Stimulated activated naive CD8-positive, alpha-beta T cell treated with anti-CD3 and anti-CD28 coated beads, Interleukin-15, Interleukin-2, amounts not matched to agents 100 U/mL and 50 U/mL, for 24 hours (primary cell): ENCODE results near the gene NPNT.

ENCODE experiments used
- ATAC-seq: fragments of 150-1000 bp; cut with Tn5 transposase; one replicate; pipeline ENCODE4 v1.10.0; 2021
- DNase-seq: peaks from one replicate; pipeline ENCODE4 v3.0.0; 2021

The NPNT gene

GRCh38 chr4:105970371-105970770 lies 75.1 kb downstream of the NPNT start:
- ATAC-seq: no peak
- no peak for DNase-seq

- no peak for ATAC-seq
- DNase-seq: no peak
Observed at GRCh38 chr4:105971036-105971435, 75.8 kb downstream of the NPNT start.

- DNase-seq (no peak), ATAC-seq (no peak)
Observed at GRCh38 chr4:105972946-105973621, 77.8 kb downstream of the NPNT start.

- DNase-seq (no peak), ATAC-seq (no peak)
Observed at GRCh38 chr4:105976915-105977314, 81.6 kb downstream of the NPNT start.

DNA sequence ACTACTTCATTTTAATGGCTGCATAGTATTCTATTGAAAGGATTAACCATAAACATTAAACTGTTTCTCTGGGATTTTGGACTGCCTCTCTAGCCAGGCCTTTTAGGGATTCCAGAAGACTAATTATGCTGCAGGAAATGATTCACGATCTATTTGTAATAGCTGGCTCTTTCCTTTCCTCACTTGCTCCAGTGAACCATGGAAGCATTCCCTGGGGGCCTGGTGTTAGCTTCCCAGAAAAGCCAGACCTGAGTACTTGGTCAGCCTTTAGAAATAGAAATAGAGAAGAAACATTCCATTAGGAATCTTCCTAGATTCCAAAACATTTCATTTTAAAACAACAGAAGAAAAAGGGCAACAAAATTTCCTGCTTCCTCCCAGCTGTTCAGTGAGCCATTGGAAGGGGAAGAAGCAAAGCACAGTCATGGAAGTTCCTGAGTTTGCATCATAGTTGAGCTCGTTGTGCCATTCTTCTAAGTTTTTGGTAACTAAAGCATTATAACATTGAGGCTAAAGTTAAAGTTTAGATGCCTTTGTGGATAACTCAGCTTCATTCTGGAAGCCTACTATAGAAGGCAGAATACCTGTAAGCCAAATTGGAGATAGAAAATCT lies 83.5 kb downstream of the NPNT start:
- ATAC-seq: no peak

DNA sequence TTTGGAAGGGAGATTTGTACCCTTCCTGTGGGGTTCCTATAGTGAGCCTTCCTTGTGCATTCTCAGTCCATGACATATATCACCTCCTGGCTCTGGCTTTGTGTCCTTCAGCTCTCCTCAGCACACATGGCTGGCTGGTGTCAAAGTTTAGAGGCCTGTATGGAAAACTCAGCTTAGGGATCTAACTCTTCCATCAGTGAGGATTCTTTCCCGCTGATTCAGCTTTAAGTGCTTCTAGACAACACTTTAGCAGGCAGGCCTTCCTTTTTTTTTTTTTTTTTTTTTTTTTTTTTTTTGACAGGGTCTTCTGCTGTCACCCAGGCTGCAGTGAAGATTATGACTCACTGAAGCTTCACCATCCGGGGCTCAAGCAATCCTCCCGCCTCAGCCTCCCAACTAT lies 84.2 kb downstream of the NPNT start:
- DNase-seq (no peak), ATAC-seq (no peak)

More for the DNA sequence above, 83.5 kb downstream of the NPNT start:
- no peak for DNase-seq

- no peak for ATAC-seq
- no peak for DNase-seq
Observed at GRCh38 chr4:105988671-105989070, 93.4 kb downstream of the NPNT start.

GRCh38 chr4:105989485-105990242 lies 94.4 kb downstream of the NPNT start:
- DNase-seq (no peak), ATAC-seq (no peak)

- ATAC-seq (no peak), DNase-seq (no peak)
Observed at GRCh38 chr4:105990933-105991332, 95.7 kb downstream of the NPNT start.

GRCh38 chr4:105991726-105992125 lies 96.5 kb downstream of the NPNT start:
- DNase-seq (no peak), ATAC-seq (no peak)

GRCh38 chr4:105992641-105993305 lies 97.5 kb downstream of the NPNT start:
- ATAC-seq (no peak), DNase-seq (no peak)

DNA sequence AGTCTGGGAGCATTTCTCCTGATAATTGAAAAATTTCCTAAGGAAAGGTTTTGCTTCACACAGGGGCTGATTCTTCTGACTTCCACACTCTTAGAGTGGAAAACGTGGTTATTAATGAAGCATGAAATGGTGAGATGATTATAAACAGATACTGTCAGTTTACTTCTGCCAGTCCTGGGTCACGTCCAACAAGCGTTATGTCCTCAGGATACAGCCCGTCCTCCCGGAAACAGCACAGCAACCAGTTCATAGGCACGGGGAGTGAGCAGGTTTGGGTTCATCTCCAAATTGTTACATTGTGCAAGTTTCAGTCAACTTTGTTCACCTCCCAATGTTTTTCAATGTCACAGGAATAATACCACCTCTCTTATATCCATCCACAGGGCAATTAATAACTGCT lies 98.8 kb downstream of the NPNT start:
- DNase-seq: no peak
- ATAC-seq: no peak

DNA sequence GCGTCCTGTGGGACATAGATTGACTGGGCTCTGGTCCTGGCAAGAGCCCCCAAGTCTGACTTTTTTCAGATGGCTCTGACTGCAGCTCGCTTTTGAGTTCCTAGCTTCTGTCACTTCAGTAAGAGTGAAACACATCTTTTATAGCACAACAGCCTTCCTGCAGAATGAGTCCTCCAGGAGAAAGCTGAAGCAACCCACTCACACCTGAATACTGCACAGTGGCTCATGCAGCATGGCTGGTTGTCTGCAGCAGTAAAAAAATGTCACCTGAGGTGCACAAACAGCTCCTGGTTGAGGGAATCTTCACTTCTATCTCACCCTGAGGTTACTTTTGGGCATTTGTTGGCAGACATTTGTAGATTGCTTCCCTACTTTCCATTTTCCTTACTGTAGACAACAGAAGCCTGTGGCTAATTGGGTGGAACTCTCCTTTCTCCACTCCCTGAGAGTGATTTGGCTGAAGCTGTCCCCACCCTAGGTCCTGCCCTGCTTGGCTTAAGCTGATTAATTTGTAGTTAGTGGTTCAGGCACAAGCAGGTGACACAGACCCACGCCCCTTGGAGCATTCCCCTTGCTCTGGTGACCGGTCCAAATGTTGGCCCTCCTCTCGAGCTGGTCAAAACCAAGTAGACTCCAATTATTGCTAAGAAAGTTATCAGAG lies 99.7 kb downstream of the NPNT start:
- ATAC-seq: no peak
- DNase-seq: no peak

- no peak for ATAC-seq
Observed at GRCh38 chr4:105996845-105997244, 101.6 kb downstream of the NPNT start.

GRCh38 chr4:105998171-105999063 lies 103.1 kb downstream of the NPNT start:
- DNase-seq (no peak), ATAC-seq (no peak)

More at GRCh38 chr4:105996845-105997244, 101.6 kb downstream of the NPNT start:
- no peak for DNase-seq

DNA sequence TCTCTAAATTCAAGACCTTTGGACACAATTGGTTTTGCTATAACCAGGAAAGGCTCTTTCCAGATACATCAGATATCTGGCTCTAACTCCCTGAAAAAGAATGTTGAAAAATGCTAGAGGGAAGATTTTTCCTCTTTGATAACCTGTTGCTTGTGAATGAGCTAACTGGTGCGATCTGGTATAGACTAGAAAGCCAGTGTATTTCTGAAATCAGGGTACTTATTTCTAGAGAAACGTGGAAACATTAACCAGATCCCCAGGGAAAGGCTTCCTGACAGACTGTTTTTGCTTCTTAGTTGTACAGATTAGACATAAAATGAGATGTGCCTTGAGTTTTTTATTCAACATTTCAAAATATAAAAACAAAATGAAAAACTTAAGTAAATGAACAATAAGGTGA lies 107.7 kb downstream of the NPNT start:
- no peak for ATAC-seq

DNA sequence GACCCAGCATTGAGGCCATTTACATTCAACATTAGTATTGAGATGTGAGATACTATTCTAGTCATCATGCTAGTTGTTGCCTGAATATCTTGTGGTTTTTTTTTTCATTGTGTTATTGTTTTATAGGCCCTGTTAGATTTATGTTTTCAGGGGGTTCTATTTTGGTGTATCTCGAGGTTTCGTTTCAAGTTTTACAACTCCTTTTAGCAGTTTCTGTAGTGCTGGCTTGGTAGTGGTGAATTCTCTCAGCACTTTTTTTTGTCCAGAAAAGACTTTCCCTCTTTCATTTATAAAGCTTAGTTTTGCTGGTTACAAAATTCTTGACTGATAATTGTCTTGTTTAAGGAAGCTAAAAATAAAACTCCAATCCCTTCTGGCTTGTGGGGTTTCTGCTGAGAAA lies 115.5 kb downstream of the NPNT start:
- DNase-seq (no peak), ATAC-seq (no peak)

More for the DNA sequence above, 107.7 kb downstream of the NPNT start:
- DNase-seq: no peak

GRCh38 chr4:106011387-106011786 lies 116.1 kb downstream of the NPNT start:
- DNase-seq (no peak), ATAC-seq (no peak)

DNA sequence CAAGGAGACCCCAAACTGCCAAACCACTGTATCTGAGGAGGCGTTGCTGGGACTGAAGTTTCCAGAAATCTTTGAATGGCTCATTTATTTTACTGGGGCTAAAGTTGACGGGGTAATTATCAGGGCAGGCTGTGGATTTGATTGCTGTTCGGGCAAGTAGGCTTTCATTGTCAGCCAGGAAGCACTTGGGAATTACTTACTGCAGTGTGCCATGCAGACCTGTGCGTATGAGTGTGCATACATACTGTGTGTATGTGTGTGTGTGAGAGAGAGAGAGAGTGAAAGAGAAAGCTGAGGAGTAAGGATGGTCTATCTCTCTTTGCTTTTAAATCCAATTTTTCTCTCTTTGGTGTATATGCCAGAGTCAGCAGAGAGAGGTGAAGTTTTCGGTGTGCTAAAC lies 122.7 kb downstream of the NPNT start:
- DNase-seq: no peak

GRCh38 chr4:106019771-106020170 lies 124.5 kb downstream of the NPNT start:
- DNase-seq: no peak
- ATAC-seq: no peak

More for the DNA sequence above, 122.7 kb downstream of the NPNT start:
- no peak for ATAC-seq
